GM12864 (cell line): ENCODE data around the gene MTMR2.

Experiments
- DNase-seq: peaks from one replicate; pipeline ENCODE4 v3.0.0-alpha.2; 2011; ENCODE audit warnings: low read depth
- H3K4me3 ChIP-seq: 2 replicates; pipeline ENCODE4 v1.5.1; 2011; ENCODE audit warnings: mild to moderate bottlenecking, low read depth, low read length, control low read depth
- CTCF ChIP-seq: IDR thresholded peaks from 2 replicates; pipeline ENCODE4 v1.5.1; 2011; ENCODE audit warnings: low read depth, mild to moderate bottlenecking, moderate library complexity, low read length, control low read depth, inconsistent platforms; ENCODE audit errors: missing control alignments

Gene MTMR2

DNA sequence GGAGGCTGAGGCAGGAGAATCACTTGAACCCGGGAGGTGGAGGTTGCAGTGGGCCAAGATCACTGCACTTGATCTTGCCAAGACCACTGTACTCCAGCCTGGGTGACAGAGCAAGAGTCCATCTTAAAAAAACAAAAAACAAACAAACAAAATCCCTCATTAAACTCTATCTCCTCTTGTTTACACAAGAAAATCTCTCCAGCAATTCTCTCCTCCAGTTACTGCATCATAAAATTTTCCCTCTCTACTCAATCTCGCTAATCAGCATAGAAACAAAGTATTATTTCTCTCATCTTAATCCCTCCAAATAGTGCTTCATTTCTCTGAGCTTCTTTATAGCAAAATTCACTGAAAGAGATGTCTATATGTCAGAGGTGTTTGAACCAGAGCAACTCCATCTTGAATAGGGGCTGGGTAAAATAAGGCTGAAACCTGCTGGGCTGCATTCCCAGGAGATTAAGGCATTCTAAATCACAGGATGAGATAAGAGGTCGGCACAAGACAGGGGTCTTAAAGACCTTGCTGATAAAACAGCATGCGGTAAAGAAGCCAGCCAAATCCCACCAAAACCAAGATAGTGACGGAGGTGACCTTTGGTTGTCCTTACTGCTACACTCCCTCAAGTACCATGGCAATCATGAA, 19.8 kb downstream of the MTMR2 start:
- no peak for DNase-seq

GRCh38 chr11:95898782-95899181, 25.1 kb downstream of the MTMR2 start:
- no peak overlapping the region for H3K4me3 ChIP-seq
- DNase-seq, result no peak
- TF ChIP-seq CTCF, result no peak

More for the DNA sequence above, 19.8 kb downstream of the MTMR2 start:
- TF ChIP-seq CTCF, result no peak
- no peak overlapping the region for H3K4me3 ChIP-seq

DNA sequence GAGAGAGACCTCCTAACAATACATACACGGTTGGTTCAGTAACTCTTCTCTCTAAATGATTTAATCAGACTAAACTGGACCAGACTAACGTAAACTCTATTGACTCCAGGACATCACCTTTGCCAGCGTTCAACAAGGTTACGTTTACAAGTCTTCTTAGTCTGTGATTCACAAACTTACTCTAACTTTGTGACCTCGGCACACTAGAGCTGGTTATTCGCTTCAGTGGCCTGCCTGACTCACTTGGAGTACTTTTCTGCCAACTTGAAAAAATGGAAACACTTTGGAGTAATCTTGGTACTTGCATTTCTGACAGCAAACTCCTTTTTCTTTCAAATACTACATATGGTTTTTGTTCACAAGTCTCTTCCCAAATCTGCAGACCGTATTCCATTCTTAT, 26.2 kb downstream of the MTMR2 start:
- DNase-seq, result no peak
- no peak overlapping the region for H3K4me3 ChIP-seq
- TF ChIP-seq CTCF, result no peak

- TF ChIP-seq CTCF, result no peak
- no peak for DNase-seq
- H3K4me3 ChIP-seq, result no peak overlapping the region
Observed at GRCh38 chr11:95895815-95896214, 28.1 kb downstream of the MTMR2 start.

DNA sequence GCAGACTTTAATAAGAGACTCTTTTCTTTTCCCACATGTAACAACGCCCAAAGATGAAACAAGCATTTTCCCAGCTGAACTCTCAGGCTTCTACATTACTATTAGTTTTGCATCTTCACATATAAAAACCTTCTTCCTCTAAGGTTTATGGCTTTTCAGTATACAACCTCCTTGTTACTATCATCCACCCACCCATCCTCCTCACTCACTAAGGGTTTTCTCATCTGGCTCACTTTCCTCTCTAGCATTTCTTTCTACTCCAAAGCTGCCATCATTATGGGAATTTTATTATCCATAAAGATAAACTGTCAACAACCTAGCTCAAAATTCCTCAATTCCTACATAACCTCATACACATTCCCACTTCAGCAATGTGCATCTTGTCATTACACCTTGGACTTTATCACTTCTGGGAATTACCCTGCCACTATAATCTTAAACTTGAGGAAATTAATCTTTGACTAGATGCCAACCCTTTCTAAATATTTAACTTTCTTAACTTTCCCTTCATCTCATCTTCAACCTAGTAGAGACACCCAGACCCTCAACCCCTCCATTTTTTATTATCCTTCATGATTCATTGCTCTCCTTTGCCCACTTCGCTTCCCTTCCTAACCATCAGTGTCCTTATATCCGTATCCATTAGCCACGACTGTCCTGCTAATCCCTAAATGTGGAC, 30.9 kb downstream of the MTMR2 start:
- no peak overlapping the region for H3K4me3 ChIP-seq
- DNase-seq, result no peak
- no peak for TF ChIP-seq CTCF

DNA sequence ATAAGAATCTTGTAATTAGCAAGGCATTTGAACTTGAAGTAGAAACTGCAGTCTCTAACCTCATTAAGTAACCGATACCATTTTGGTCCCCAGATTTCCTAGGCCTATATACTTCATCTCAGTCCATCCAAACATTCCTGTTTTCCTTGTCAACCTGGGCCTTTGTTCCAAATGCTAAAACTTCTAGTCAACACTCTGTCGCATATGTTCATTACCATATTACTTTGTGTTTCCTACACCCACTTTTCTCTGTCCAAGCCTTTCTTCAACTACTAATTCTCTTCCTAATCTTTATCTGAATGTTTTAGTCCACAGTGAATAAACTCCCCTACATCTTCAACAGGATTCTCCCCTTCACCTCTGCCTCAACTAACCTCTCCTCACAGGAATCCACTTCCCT, 31.4 kb downstream of the MTMR2 start:
- TF ChIP-seq CTCF, result no peak
- no peak for DNase-seq
- no peak overlapping the region for H3K4me3 ChIP-seq

- TF ChIP-seq CTCF, result no peak
- H3K4me3 ChIP-seq, result no peak overlapping the region
- no peak for DNase-seq
Observed at GRCh38 chr11:95891423-95892170, 32.3 kb downstream of the MTMR2 start.
